COLO668 (cell line): ENCODE results near the gene TRAF3IP1.
"Not testable (repeated sequence)": the region's sequence is repeated elsewhere in the genome, so short reads cannot be mapped to it uniquely, and the experiment has no call there.

ENCODE experiments used
- DNase-seq: peaks from one replicate; lab custom pipeline; 2025; ENCODE audit not compliant: unreplicated experiment; lab: John Stamatoyannopoulos, UW

The TRAF3IP1 gene

DNA sequence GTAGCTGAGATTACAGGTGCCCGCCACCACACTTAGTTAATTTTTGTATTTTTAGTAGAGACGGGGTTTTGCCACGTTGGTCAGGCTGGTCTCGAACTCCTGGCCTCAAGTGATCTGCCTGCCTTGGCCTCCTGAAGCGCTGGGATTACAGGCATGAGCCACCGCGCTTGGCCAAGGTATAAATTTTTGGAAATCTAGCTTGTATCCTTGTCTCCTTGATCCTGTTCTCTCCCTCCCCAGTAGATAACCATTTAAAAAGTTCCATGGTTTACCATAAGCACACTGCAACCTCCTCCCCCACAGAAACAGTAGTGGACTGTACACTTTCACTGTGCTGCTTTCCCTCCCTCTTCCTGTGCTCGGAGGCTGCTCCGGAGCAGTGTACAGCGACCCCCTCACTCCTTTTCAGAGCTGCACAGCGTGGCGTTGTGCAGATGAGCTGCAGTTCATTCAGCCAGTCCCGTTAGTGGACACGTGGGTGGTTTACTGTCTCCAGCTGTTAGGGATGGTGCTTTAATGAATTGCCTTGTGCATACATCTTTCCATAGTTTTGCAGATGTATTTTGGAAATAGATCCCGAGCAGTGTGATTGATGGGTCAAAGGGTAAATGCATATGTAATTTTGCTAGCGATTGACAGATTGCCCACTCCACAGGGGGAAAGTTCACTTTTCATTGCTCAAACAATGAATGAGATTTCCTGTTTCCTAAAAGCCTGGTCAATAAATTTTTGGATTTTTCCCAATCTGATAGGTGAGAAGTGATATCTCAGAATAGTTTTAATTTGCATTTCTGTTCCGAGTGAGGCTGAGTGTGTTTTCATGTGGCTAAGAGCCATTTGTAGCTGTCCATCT lies 121.2 kb downstream of the TRAF3IP1 start:
- DNase-seq = no peak

DNA sequence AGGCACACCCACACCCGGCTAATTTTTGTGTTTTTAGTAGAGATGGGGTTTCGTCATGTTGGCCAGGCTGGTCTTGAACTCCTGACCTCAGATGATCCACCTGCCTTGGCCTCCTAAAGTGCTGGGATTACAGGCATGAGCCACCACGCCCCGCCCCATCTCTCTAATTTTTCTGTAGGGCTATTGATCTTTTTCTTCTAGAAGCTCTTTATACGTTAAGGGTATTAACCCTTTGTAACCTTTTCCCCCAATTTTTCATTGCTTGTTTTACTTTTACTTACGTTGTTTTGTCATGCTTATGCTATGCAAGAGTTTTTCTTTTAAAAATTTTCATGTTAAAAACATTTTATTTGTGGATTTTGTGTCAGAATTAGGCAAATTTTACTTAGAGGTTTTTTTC lies 121.9 kb downstream of the TRAF3IP1 start:
- DNase-seq = not testable (repeated sequence)

DNA sequence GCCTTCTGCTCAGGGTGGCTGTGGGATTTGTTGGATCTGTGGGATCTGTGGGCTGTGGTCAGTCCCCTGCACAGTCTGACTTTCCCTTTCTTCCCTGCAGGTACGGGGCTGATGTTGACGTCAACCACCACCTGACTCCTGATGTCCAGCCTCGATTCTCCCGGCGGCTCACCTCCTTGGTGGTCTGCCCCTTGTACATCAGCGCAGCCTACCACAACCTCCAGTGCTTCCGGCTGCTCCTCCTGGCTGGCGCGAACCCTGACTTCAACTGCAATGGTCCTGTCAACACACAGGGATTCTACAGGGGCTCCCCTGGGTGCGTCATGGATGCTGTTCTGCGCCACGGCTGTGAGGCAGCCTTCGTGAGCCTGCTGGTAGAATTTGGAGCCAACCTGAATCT lies 123.9 kb downstream of the TRAF3IP1 start:
- no peak for DNase-seq

DNA sequence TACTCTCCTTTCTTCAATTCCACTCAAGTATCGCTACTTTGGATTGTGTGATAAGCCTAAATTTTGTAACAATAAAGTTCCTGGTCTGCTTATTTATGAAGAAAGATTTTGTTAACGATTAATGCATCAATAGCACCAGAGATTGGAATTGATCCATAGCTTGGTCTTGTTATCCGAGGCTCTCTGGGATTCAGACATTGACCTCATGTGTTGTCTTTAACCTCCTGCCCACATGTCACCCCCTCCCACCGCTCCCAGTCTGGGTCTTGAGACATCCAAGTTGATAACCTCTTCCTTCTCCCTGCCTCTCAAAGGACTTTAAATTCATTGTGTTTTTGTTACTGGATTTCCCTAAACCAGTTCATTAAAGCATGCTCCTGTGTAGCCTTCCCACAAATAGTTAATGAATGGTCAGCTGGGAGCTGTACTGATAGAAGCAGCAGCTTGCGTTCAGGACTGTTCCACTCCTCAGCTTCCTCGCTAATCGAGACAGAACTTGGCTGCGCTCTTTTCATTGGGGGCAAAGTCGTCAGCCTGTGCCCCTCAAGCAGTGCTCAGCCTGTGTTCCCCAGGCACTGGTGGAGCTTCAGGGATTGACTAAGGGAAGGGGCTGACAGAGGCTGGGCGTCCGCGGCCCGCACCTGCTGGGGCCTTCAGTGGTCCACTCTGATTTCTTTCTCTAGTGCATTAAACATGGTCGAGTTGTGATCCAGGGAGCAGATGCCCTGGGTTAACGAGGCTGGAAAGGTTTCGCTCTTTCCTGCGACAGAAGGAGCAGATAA lies 125.3 kb downstream of the TRAF3IP1 start:
- no peak for DNase-seq

DNA sequence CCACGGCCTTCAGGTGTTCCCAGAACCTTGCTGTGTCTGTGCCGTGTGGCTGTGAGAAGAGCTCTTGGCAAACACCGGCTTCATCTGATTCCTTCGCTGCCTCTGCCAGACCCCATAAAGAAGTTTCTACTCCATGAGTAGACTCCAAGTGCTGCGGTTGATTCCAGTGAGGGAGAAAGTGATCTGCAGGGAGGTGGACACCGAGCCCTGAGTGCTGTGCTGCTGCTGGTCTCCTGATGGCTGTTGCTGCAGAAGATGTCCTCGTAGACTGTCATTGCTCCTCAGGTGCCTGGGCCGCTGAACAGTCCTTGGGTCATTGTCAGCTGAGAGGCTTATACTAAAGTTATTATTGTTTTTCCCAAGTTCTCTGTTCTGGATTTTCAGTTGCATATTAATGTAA lies 126.1 kb downstream of the TRAF3IP1 start:
- no peak for DNase-seq

DNA sequence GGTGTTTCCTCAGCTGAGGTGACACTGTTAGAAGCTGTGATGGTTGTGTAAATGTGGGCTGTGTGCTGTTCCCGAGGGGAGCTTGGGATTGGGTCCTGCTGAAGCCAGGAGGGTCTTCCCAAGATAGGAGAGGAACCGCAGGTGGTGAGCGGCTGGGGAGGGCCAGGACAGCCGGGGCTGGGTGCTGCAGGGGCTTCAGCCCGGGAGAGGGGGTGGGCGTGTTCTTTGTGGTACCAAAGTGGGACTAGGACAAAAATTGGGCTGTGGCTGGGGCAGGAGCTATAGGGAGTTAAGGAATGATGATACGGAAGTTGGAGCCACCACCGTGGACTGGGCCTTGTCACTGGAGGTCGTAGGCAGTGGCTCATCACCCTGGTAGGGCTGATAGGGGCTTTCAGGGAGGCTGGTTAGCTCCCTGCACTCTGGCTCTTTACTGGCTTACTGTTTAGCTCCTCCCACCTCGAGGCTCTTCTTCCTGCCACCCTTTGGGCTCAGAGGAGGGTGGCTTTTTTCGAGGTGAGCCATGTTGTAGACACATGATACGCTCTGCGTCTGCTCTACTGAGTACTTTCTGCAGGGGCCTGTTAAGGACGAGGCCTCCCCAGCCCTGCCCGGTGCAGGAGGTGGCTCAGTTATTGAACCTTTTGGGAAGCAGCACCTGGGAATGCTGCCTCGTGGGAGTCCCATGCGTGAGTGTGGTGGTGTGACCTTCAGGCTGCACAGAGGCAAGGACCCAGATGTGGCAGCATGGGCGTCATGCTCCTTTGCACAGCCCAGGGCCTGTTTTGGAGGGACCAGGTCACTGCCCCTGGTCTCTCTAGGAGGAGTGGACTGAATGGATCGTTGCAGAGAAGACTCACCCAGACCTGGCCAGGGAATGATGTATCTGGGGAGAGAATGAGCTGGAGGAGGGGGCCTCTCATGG lies 128.0 kb downstream of the TRAF3IP1 start:
- no peak for DNase-seq

DNA sequence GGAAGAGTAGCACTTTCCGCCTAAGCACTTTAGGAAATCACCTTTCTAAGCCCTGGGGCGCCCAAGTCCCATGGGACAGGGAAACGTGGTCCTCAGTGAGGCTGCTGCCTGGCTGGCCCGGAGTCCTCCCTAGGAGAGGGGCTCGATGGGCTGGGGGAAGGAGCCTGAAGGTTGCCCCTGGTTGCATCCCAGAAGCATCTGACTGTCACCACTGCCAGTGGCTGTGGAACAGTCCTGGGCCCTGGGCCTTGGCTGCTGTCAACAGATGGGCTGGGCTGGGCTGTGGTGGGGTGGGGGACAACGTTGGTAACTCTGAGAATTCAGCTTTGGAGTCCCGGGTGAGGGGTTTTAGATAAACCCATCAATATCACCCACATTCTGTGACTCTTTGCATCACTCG lies 128.9 kb downstream of the TRAF3IP1 start:
- DNase-seq = no peak

DNA sequence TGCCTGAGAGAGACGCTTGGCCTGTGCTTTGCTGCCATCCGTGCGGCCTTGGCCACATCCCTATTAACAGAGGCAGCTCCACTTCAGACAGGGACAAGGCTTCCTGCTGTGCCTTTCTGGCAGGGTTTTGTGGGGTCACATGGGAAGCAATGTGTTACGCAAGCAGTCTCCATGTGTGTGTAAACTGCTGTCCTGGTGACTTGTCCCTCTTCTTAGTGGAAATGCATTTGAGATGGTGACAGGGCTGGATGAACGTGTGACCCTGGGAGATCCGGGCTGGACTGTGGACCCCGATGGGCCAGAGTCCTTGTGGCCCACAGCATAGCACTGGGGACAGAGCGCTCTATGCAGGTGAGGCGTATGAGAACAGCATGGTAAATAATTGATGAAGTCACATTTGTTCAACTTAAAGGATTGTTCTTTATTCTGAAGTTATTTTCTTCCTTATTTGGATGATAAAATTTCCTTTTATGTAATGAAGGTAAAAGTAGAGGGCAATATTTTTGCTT lies 129.6 kb downstream of the TRAF3IP1 start:
- DNase-seq = no peak

DNA sequence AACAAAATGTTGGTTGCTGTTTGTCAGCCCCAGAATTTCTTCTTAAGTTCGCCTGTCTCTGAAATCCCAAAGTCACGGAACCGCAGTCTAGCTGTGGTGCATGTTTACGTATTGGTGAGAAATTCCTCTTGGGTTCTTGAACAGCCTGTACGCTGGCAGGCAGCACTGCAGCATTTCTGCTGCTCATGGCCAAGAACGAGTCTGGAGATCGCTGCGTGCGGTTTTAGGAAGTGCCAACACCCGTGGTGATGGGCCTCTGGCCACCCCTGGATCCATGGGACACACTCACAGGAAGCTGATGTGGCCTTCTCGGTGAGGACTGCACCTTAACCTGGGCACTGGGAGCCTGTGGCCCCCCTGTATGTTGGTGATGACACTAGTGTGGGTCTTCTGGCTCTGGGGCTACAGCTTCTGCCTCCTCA lies 130.1 kb downstream of the TRAF3IP1 start:
- no peak for DNase-seq
